K562 (cell line): ENCODE measurements around the gene MTHFR. TPM values are rescaled to one million over a fixed set of nuclear protein-coding genes. Genes with fewer than 3 reads are reported as not detected.

Source experiments
- EHMT2 ChIP-seq: fragments of 450-650 bp; IDR thresholded peaks from 2 replicates; pipeline ENCODE4 v1.6.1; 2018; ENCODE audit warnings: antibody characterized with exemption
- HDAC1 ChIP-seq, 2 experiments: fragments of 450-650 bp; IDR thresholded peaks; 2 replicates each; pipeline ENCODE4 v1.6.1; 2016 to 2017; ENCODE audit warnings: inconsistent platforms in 1 of 2, mild to moderate bottlenecking in 1 of 2, moderate library complexity in 1 of 2
- MAZ ChIP-seq, 2 experiments: fragments of 450-650 bp in 1 of 2; sonication (generic) in 1 of 2; formaldehyde crosslinking; IDR thresholded peaks in 1 of 2; conservative IDR thresholded peaks in 1 of 2; 2 replicates each; pipeline versions ENCODE4 v1.4.0 to v1.5.0; 2020; ENCODE audit warnings: mild to moderate bottlenecking in 1 of 2, missing genetic modification reagents in 1 of 2
- ZNF263 ChIP-seq: sonication (generic); formaldehyde crosslinking; IDR thresholded peaks from 2 replicates; pipeline ENCODE4 v1.8.0; 2022; ENCODE audit warnings: mild to moderate bottlenecking, missing genetic modification reagents, borderline replicate concordance
- polyA plus RNA-seq, 8 experiments: library from polyadenylated mRNA; depleted of rRNA in 4 of 8; stranded (reverse) in 5 of 8; unstranded in 3 of 8; fragments of >200 nt; fragmentation: Nextera tagmentation in 2 of 8; fragmentation: Illumina TruSeq in 1 of 8; extraction: Ambion mirVana in 2 of 8; extraction: Trizol in 1 of 8; gene quantifications; 2 replicates each; pipeline versions ENCODE4 v1.2.1 to v1.2.3, GENCODE V29; 2011 to 2014; ENCODE audit warnings: inconsistent platforms in 1 of 8, missing spikeins in 1 of 8
- total RNA-seq, 7 experiments: library from RNA; depleted of rRNA in 6 of 7; stranded (reverse); fragments of >200 nt in 6 of 7; fragmentation: Illumina TruSeq in 2 of 7; extraction: Trizol in 2 of 7; gene quantifications; 2 replicates each; pipeline versions ENCODE4 v1.2.1 to v1.2.3, GENCODE V29; 2011 to 2021; ENCODE audit warnings: low replicate concordance in 1 of 7
- TF ChIP-seq, protein P1 (sequence below): fragments of 450-650 bp; conservative IDR thresholded peaks from 2 replicates; pipeline ENCODE4 v1.6.1; 2016; ENCODE audit warnings: missing genetic modification characterization, low read depth, mild to moderate bottlenecking, control low read depth, missing compliant biosample characterization
- TF ChIP-seq, protein P2 (sequence below): sonication (generic); formaldehyde crosslinking; IDR thresholded peaks from 2 replicates; pipeline ENCODE4 v1.8.1; 2023; ENCODE audit warnings: mild to moderate bottlenecking, missing genetic modification reagents, moderate library complexity
- TF ChIP-seq, protein P3 (sequence below): fragments of 250-450 bp; sonication (Bioruptor Pico); IDR thresholded peaks from 2 replicates; pipeline ENCODE4 v1.5.0; 2021; ENCODE audit warnings: mild to moderate bottlenecking, moderate library complexity
- TF ChIP-seq, protein P4 (sequence below): fragments of 450-650 bp; IDR thresholded peaks from 2 replicates; pipeline ENCODE4 v1.6.1; 2016; ENCODE audit warnings: borderline replicate concordance

Gene MTHFR
- total and polyA plus RNA-seq, 9 of the 15 experiments (the other 6 are each of a cell fraction or from before 2014, with no cell fraction given): 5.0 to 104 (median 62.6) TPM

DNA sequence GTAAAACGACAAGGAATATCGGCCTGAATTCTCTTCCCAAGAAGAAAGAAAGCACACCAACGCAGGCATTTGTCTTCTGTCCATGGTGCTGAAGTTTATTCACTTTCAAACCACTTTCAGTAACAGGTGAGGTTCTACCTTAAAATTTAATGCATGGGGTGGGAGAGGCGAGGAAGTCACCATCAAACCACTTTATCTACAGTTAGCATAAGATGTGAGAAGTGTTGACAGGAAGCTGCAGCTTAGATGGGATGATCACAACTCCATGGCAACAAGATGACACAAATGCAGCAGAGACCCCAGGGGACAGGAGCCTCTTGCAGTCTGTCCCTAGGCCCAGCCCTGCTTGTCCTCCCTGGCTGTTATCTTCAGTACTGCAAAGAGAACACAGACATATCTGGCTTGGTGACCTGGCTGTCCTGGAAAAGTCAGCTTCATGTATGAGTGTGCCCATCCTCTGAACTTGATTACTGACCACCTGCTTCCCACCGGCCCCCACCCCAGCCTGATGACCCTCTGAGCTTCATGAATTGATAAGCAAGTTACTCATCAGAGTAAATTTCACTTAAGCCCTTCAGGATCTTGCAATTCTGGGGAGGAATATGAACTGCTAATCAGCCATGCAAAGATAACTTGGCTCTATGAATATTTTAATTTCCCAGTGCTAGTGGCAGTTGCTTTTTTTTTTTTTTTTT lies 40.0 kb upstream of the MTHFR start (continued):
- TF ChIP-seq, protein P1, sequence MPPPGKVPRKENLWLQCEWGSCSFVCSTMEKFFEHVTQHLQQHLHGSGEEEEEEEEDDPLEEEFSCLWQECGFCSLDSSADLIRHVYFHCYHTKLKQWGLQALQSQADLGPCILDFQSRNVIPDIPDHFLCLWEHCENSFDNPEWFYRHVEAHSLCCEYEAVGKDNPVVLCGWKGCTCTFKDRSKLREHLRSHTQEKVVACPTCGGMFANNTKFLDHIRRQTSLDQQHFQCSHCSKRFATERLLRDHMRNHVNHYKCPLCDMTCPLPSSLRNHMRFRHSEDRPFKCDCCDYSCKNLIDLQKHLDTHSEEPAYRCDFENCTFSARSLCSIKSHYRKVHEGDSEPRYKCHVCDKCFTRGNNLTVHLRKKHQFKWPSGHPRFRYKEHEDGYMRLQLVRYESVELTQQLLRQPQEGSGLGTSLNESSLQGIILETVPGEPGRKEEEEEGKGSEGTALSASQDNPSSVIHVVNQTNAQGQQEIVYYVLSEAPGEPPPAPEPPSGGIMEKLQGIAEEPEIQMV (tag): 0 out of 2 replicates have a peak, but pooled peaks have one; percentile 17
- TF ChIP-seq ZNF263 (CRISPR knock-in tag) (peak; percentile 42; the same call in 1 of the 2 replicates), EHMT2 (peak; percentile 98), HDAC1 (IDR thresholded peaks at IDR 0.05) (peak in 1 of 2 experiments; percentile 34; a peak in 1 of 4 replicates), MAZ (CRISPR knock-in tag; conservative IDR thresholded peaks at IDR 0.05 in 1 of 2, IDR thresholded peaks at IDR 0.05 in 1 of 2) (peak in 1 of 2 experiments; percentile 50; a peak in 1 of 4 replicates)
- TF ChIP-seq, protein P2, sequence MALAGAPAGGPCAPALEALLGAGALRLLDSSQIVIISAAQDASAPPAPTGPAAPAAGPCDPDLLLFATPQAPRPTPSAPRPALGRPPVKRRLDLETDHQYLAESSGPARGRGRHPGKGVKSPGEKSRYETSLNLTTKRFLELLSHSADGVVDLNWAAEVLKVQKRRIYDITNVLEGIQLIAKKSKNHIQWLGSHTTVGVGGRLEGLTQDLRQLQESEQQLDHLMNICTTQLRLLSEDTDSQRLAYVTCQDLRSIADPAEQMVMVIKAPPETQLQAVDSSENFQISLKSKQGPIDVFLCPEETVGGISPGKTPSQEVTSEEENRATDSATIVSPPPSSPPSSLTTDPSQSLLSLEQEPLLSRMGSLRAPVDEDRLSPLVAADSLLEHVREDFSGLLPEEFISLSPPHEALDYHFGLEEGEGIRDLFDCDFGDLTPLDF (CRISPR knock-in tag): 0 out of 2 replicates have a peak, but pooled peaks have one; percentile 44
- TF ChIP-seq, protein P3, sequence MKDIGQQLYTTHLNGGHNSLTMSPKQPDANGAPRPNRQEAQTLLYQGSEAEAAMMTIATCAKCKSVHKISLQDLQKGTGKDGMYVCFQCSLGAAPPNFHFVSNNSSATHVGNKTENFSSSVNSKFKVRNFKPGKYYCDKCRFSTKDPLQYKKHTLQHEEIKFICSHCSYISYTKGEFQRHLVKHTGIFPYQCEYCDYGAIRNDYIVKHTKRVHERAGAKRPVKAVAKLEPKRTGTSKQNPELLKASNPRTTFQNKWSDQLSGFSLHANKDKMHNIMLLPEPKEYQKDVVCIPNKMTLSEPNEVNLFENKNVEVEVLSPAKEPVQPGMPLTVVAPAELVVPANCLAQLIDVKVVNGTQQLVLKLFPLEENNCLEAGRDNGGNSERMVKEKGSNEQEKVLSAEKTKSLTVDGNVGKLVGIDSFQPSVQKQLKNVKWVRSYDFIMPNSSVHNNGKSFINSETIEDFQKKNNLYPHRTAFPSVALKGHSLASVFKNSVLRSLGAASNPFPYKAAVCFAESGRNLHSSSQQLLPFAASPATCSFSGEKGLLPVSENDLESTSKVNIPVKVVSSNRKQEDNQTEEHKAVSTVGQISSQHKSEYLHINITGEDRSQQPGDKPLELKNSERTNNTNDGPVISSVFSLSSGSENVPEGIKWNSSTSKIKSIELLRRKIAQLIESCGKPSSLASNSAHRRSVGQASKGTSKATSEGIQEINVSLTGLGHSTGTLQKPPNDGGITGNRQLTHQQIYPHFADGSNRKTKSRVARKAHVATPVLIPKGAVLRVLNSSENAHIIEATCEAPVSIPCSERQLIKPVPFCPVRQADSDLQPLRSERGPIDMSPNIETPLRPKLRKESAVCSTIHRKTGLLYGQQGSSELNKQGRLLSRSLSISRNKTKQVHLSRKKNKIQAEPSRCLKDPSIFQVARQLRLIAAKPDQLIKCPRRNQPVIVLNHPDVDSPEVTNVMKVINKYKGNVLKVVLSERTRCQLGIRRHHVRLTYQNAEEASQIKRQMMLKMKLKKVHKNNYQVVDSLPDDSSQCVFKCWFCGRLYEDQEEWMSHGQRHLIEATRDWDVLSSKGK (CRISPR knock-in tag): no peak
- TF ChIP-seq, protein P4, sequence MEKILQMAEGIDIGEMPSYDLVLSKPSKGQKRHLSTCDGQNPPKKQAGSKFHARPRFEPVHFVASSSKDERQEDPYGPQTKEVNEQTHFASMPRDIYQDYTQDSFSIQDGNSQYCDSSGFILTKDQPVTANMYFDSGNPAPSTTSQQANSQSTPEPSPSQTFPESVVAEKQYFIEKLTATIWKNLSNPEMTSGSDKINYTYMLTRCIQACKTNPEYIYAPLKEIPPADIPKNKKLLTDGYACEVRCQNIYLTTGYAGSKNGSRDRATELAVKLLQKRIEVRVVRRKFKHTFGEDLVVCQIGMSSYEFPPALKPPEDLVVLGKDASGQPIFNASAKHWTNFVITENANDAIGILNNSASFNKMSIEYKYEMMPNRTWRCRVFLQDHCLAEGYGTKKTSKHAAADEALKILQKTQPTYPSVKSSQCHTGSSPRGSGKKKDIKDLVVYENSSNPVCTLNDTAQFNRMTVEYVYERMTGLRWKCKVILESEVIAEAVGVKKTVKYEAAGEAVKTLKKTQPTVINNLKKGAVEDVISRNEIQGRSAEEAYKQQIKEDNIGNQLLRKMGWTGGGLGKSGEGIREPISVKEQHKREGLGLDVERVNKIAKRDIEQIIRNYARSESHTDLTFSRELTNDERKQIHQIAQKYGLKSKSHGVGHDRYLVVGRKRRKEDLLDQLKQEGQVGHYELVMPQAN: 0 out of 2 replicates have a peak, but pooled peaks have one; percentile 44
